OCI-LY1 (cell line): ENCODE results near the gene PIGU.

ENCODE experiments used
- EZH2 ChIP-seq: fragments of 200-600 bp; sonication (generic), shearing (Covaris generic); IDR thresholded peaks from 2 replicates; pipeline ENCODE4 v1.8.0; 2017; ENCODE audit warnings: borderline replicate concordance, mixed run types, mild to moderate bottlenecking, antibody characterized with exemption, low read length, moderate library complexity, mixed read lengths
- TF ChIP-seq, protein P1 (sequence below): fragments of 200-600 bp; sonication (generic), shearing (Covaris generic); IDR thresholded peaks from 2 replicates; pipeline ENCODE4 v1.5.1; 2017; ENCODE audit warnings: mild to moderate bottlenecking, antibody characterized with exemption, low read length, moderate library complexity, mixed read lengths

DNA sequence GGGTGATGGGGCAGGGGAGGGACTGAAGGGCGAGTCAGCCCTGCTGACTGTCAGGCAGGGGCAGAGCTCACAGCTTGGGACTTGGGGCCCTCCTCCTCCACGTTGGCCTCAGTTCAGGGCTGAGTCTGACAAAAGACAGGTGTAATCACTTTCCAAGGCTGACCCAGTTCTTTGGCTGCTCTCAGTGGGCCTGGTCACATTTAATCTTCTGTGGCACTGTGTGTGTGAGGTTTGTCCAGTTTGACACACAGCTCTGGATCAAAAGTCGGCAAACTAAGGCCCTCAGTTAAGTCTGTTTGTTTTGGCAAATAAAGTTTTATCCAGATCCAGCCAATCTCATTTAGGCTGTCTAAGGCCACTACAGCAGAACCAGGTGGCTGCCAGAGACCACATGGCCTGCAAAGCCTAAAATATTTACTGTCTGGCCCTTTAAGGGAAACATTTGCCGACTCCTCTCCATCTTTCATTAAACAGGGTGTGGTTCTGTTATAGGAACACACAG is 123.5 kb downstream of the PIGU start:
- TF ChIP-seq, protein P1, sequence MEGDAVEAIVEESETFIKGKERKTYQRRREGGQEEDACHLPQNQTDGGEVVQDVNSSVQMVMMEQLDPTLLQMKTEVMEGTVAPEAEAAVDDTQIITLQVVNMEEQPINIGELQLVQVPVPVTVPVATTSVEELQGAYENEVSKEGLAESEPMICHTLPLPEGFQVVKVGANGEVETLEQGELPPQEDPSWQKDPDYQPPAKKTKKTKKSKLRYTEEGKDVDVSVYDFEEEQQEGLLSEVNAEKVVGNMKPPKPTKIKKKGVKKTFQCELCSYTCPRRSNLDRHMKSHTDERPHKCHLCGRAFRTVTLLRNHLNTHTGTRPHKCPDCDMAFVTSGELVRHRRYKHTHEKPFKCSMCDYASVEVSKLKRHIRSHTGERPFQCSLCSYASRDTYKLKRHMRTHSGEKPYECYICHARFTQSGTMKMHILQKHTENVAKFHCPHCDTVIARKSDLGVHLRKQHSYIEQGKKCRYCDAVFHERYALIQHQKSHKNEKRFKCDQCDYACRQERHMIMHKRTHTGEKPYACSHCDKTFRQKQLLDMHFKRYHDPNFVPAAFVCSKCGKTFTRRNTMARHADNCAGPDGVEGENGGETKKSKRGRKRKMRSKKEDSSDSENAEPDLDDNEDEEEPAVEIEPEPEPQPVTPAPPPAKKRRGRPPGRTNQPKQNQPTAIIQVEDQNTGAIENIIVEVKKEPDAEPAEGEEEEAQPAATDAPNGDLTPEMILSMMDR, result no peak
- TF ChIP-seq EZH2, result no peak
